T-helper 17 cell (primary cell): ENCODE measurements around the gene PRTFDC1. TPM values are rescaled to one million over a fixed set of nuclear protein-coding genes. Genes with fewer than 3 reads are reported as not detected.
"Not testable (repeated sequence)": the region's sequence is repeated elsewhere in the genome, so short reads cannot be mapped to it uniquely, and the experiment has no call there.

ENCODE experiments used
- ATAC-seq: fragments of 150-1000 bp; cut with Tn5 transposase; 2 replicates; pipeline ENCODE4 v1.10.0; 2021; ENCODE audit warnings: mild to moderate bottlenecking, moderate library complexity
- DNase-seq, 3 donors: peaks; one replicate each; pipeline versions ENCODE4 v3.0.0 to v3.0.0-alpha.2; 2020 to 2021
- H3K9me3 ChIP-seq: one replicate; pipeline ENCODE4 v1.7.0; 2013; ENCODE audit warnings: low read length, mild to moderate bottlenecking; ENCODE audit not compliant: control insufficient read depth, poor library complexity, severe bottlenecking
- H3K27ac Mint-ChIP-seq: one replicate; pipeline ENCODE4 v1.8.0; 2022; ENCODE audit warnings: mild to moderate bottlenecking, moderate library complexity, mixed read lengths
- H3K27me3 Mint-ChIP-seq: one replicate; pipeline ENCODE4 v1.8.0; 2022; ENCODE audit warnings: mixed read lengths
- H3K36me3 Mint-ChIP-seq: one replicate; pipeline ENCODE4 v1.8.0; 2022; ENCODE audit warnings: low read depth, mixed read lengths
- H3K4me1 Mint-ChIP-seq: one replicate; pipeline ENCODE4 v1.8.0; 2022; ENCODE audit warnings: mild to moderate bottlenecking, mixed read lengths
- H3K4me3 Mint-ChIP-seq: one replicate; pipeline ENCODE4 v1.8.0; 2022; ENCODE audit warnings: mild to moderate bottlenecking, moderate library complexity, mixed read lengths
- total RNA-seq, 4 donors: library from RNA in 2 of 4; stranded (reverse) in 2 of 4; gene quantifications; one replicate each; pipeline ENCODE4 v1.2.3 and lab custom pipeline; 2022 to 2026

The PRTFDC1 gene
- total RNA-seq, 2 donors from 2014 or later = 0.40 to 3.6 TPM

DNA sequence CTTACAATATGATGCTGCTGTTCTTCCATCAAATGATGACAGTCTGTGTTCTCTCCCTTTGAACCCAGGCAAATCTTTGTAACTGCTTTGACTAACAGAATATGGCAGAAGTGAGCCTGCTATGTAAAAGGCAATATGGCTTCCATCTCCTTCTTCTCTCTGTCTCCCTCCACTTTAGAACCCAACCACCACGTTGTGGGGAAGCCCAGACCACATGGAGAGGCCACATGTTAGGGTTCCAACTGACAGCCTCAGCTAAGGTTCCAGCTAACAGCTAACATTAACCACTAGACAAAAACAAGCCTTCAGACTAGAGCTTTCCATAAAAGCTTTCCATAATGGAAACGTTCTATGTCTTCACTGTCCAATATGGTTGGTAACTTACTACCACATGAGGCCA lies 107.7 kb downstream of the PRTFDC1 start:
- Mint-ChIP-seq H3K36me3 (no peaks in the 10 kb centered on the region), H3K4me3 (no peak overlapping the region), H3K27me3 (no peaks in the 10 kb centered on the region), H3K27ac (no peak overlapping the region), H3K4me1 (no peaks in the 10 kb centered on the region)
- no peaks in the 10 kb centered on the region for H3K9me3 ChIP-seq
- DNase-seq (no peak), ATAC-seq (no peak)

- Mint-ChIP-seq H3K27ac (no peak overlapping the region), H3K4me3 (no peak overlapping the region), H3K36me3 (no peaks in the 10 kb centered on the region), H3K27me3 (no peaks in the 10 kb centered on the region), H3K4me1 (no peaks in the 10 kb centered on the region)
- no peak for DNase-seq
- ATAC-seq = no peak
- no peaks in the 10 kb centered on the region for H3K9me3 ChIP-seq
Observed at GRCh38 chr10:24843256-24843655, 109.2 kb downstream of the PRTFDC1 start.

DNA sequence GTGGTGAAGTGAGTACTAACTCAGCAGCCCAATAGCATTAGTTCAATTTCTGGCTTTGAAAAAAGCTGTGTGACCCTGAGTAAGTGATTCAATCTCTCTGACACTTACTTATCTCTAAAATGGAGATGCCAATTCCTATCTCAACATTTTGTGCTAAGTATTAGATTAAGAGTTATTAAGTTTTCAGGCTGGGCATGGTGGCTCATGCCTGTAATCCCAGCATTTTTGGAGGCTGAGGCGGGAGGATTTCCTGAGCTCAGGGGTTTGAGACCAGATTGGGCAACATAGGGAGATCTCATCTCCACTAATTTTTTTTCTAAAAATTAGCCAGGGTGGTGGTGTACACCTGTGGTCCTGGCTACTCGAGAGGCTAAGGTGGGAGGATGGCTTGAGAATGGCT lies 109.5 kb downstream of the PRTFDC1 start:
- no peak overlapping the region for H3K4me3 Mint-ChIP-seq
- ATAC-seq = no peak
- no peak for DNase-seq
- no peak overlapping the region for H3K27ac Mint-ChIP-seq
- no peaks in the 10 kb centered on the region for H3K27me3 Mint-ChIP-seq
- H3K4me1 Mint-ChIP-seq = no peaks in the 10 kb centered on the region
- no peaks in the 10 kb centered on the region for H3K9me3 ChIP-seq
- H3K36me3 Mint-ChIP-seq = no peaks in the 10 kb centered on the region

DNA sequence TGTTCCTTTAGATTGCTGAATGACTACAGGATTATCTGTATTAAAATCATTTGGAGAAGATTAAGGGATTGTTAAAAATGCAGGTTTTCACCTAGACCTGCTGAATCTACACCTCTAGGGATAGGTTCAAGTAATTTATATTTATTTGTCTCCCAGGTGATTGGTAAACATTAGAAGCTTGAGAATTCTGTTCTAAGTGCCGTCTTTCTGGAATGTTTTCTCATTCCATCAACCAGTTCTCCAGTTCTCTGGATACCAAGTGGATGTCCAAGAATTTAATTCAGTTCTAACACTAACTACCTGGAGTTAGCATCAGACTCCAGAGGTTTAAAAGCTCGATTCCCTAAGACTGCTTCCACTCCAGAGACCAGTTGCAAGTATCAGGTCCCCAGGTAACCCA lies 110.9 kb downstream of the PRTFDC1 start:
- no peaks in the 10 kb centered on the region for H3K36me3 Mint-ChIP-seq
- ATAC-seq (no peak), DNase-seq (no peak)
- no peaks in the 10 kb centered on the region for H3K4me1 Mint-ChIP-seq
- H3K4me3 Mint-ChIP-seq = no peak overlapping the region
- H3K27ac Mint-ChIP-seq = no peak overlapping the region
- no peaks in the 10 kb centered on the region for H3K9me3 ChIP-seq
- no peaks in the 10 kb centered on the region for H3K27me3 Mint-ChIP-seq

DNA sequence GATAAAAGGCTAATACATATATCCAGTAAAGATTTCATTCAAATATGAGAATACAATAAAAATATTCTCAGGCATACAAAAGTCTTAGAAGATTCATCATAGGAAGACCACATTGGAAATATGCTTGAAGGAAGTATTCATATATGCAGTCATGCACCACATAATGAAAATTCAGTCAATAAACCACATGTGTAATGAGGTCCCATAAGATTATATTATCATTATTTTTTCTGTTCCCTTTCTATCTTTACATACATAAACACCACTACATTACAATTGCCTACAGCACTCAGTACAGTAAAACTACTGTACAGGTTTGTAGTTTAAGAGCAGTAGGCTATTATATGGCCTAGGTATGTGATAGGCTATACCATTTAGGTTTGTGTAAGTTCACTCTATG lies 111.6 kb downstream of the PRTFDC1 start:
- no peaks in the 10 kb centered on the region for H3K4me1 Mint-ChIP-seq
- H3K27me3 Mint-ChIP-seq = no peaks in the 10 kb centered on the region
- H3K36me3 Mint-ChIP-seq = no peaks in the 10 kb centered on the region
- DNase-seq (no peak), ATAC-seq (no peak)
- H3K4me3 Mint-ChIP-seq = no peak overlapping the region
- no peak overlapping the region for H3K27ac Mint-ChIP-seq
- H3K9me3 ChIP-seq = no peaks in the 10 kb centered on the region

DNA sequence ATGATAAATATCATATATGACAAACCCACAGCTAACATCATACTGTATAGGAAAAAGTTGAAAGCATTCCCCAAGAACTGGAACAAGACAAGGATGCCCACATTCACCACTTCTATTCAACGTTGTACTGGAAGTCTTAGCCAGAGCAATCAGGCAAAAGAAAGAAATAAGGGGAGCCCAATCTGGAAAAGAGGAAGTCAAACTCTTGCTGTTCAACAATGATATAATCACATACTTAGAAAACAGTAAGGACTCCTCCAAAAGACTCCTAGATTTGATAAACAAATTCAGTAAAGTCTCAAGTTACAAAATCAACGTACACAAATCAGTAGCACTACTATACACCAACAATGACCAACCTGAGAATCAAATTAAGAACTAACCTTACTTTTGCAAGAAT lies 114.6 kb downstream of the PRTFDC1 start:
- H3K9me3 ChIP-seq, DNase-seq, H3K27ac Mint-ChIP-seq, H3K4me3 Mint-ChIP-seq, H3K36me3 Mint-ChIP-seq, ATAC-seq, H3K27me3 Mint-ChIP-seq, H3K4me1 Mint-ChIP-seq: not testable (repeated sequence)

DNA sequence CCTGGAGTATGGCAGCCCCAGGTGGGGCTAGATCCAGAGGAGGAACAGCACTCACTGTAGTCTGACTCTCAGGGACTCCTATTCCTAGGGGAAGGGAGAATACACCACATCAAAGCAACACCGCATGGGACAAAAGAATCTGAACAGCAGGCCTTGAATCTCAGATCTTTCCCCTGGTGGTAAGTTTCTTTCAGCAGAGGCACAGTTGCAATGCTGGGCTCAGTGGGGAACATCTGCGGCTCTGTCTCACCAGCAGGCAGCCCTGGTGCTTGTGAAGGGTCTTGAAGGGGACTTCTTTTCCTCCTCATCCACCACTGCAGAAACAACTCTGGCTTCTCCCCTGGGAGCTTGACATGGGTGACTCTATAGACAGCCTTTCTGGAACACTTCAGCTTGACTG lies 117.5 kb downstream of the PRTFDC1 start:
- no peak for DNase-seq
- ATAC-seq = no peak
- peaks cover 3% of the 10 kb centered on the region for H3K36me3 Mint-ChIP-seq

DNA sequence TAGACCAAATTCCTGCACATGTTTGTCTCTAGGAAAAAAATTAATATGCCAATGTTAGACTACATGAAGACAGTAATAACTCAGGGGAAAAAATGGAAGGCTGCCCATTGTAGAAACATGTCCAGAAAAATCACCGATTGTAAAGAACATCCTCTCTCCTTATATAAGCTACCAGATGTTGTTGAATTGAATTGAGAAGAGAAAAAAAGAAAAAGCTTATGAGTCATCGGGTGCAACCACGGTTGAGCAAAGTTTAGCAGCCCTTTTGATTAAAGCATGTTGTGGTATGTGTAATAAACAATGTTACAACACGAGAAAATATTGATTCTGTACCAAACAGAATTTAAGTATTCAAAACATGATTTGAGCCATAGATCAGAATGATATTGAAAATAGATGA lies 126.4 kb downstream of the PRTFDC1 start:
- peak overlapping the region; percentile 85 for H3K27ac Mint-ChIP-seq
- peaks cover 10% of the 10 kb centered on the region for H3K4me1 Mint-ChIP-seq
- peak; percentile 25 for ATAC-seq
- H3K9me3 ChIP-seq = no peaks in the 10 kb centered on the region
- peak overlapping the region; percentile 67 for H3K4me3 Mint-ChIP-seq
- DNase-seq = no peak
- no peaks in the 10 kb centered on the region for H3K27me3 Mint-ChIP-seq
- no peaks in the 10 kb centered on the region for H3K36me3 Mint-ChIP-seq

More for the DNA sequence above, 117.5 kb downstream of the PRTFDC1 start:
- H3K9me3 ChIP-seq = no peaks in the 10 kb centered on the region
- H3K27ac Mint-ChIP-seq = no peak overlapping the region
- H3K27me3 Mint-ChIP-seq = no peaks in the 10 kb centered on the region
- H3K4me1 Mint-ChIP-seq = no peaks in the 10 kb centered on the region
- no peak overlapping the region for H3K4me3 Mint-ChIP-seq

GRCh38 chr10:24825551-24825950 lies 126.9 kb downstream of the PRTFDC1 start:
- no peaks in the 10 kb centered on the region for H3K36me3 Mint-ChIP-seq
- H3K27ac Mint-ChIP-seq = peak overlapping the region; percentile 85
- H3K27me3 Mint-ChIP-seq = no peaks in the 10 kb centered on the region
- H3K9me3 ChIP-seq = no peaks in the 10 kb centered on the region
- no peak for ATAC-seq
- H3K4me3 Mint-ChIP-seq = no peak overlapping the region
- H3K4me1 Mint-ChIP-seq = peaks cover 10% of the 10 kb centered on the region
- no peak for DNase-seq

- Mint-ChIP-seq H3K36me3 (no peaks in the 10 kb centered on the region), H3K27ac (no peak overlapping the region), H3K27me3 (no peaks in the 10 kb centered on the region), H3K4me1 (peaks cover 10% of the 10 kb centered on the region), H3K4me3 (no peak overlapping the region)
- ATAC-seq (no peak), DNase-seq (no peak)
- H3K9me3 ChIP-seq = no peaks in the 10 kb centered on the region
Observed at GRCh38 chr10:24824536-24824935, 127.9 kb downstream of the PRTFDC1 start.

GRCh38 chr10:24824124-24824523 lies 128.3 kb downstream of the PRTFDC1 start:
- no peak overlapping the region for H3K4me3 Mint-ChIP-seq
- H3K9me3 ChIP-seq = no peaks in the 10 kb centered on the region
- H3K27me3 Mint-ChIP-seq = no peaks in the 10 kb centered on the region
- H3K36me3 Mint-ChIP-seq = no peaks in the 10 kb centered on the region
- DNase-seq (no peak), ATAC-seq (no peak)
- H3K4me1 Mint-ChIP-seq = peaks cover 10% of the 10 kb centered on the region
- no peak overlapping the region for H3K27ac Mint-ChIP-seq

GRCh38 chr10:24822590-24822989 lies 129.8 kb downstream of the PRTFDC1 start:
- no peak overlapping the region for H3K4me3 Mint-ChIP-seq
- H3K9me3 ChIP-seq = no peaks in the 10 kb centered on the region
- no peak overlapping the region for H3K27ac Mint-ChIP-seq
- no peaks in the 10 kb centered on the region for H3K27me3 Mint-ChIP-seq
- ATAC-seq (no peak), DNase-seq (no peak)
- H3K4me1 Mint-ChIP-seq = peaks cover 10% of the 10 kb centered on the region
- no peaks in the 10 kb centered on the region for H3K36me3 Mint-ChIP-seq

DNA sequence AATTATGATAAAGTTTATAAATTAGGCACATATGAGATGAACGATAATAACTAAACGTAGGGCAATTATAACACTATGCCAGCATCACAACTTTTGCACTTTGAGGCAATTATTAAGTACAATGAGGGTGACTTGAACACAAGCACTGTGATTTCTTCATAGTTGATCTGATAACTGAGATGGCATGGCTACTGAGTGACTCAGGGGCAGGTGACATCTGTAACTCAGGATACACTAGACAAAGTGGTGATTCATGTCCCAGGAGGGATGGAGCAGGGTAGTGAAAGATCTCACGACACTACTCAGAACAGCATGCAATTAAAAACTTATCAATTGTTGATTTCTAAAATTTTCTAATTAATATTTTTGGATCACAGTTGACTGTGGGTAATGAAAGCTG lies 130.4 kb downstream of the PRTFDC1 start:
- Mint-ChIP-seq H3K27me3 (no peaks in the 10 kb centered on the region), H3K36me3 (no peaks in the 10 kb centered on the region), H3K4me1 (peaks cover 10% of the 10 kb centered on the region), H3K4me3 (no peak overlapping the region), H3K27ac (no peak overlapping the region)
- no peaks in the 10 kb centered on the region for H3K9me3 ChIP-seq
- ATAC-seq (no peak), DNase-seq (no peak)

DNA sequence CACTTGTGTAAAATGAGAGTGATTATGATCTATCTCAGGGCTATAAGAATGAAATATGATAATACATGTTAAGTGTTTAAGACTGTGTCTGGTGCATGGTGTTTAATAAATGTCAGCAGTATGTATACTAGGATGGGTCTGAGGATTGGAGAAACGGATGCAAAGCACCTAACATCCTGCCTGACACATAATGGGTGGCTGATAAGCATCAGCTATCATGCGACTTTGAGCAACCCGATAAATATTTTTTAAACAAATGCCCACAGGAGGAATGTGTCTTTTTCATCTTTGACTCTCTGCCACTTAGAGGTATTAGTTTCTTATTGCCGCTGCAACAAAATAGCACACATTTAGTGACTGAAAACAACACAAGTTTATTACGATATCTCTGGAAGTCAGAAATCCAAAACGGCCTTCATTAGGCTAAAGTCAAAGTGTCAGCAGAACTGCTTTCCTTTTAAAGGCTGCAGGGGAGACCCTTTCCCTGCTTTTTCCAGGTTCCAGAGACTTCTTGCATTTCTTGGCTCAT lies 135.5 kb downstream of the PRTFDC1 start:
- DNase-seq = no peak
- peaks cover 2% of the 10 kb centered on the region for H3K4me1 Mint-ChIP-seq
- H3K9me3 ChIP-seq = no peaks in the 10 kb centered on the region
- no peaks in the 10 kb centered on the region for H3K36me3 Mint-ChIP-seq
- no peak overlapping the region for H3K27ac Mint-ChIP-seq
- H3K4me3 Mint-ChIP-seq = no peak overlapping the region
- ATAC-seq = no peak
- H3K27me3 Mint-ChIP-seq = peaks cover 2% of the 10 kb centered on the region
